Measurements from ENCODE around the gene RPGR.

The RPGR gene

GRCh38 chrX:38326086-38326485, 1.2 kb downstream of the RPGR start:
- DNase-seq, result no peak

- DNase-seq, result no peak
These were observed 6.5 kb downstream of the RPGR start for GRCh38 chrX:38320819-38321218.

GRCh38 chrX:38318606-38319005, 8.7 kb downstream of the RPGR start:
- DNase-seq, result no peak

- no peak for DNase-seq
These were observed 9.1 kb downstream of the RPGR start for GRCh38 chrX:38318196-38318595.

- DNase-seq, result no peak
These were observed 12.1 kb downstream of the RPGR start for GRCh38 chrX:38315186-38315585.

GRCh38 chrX:38313190-38313589, 14.1 kb downstream of the RPGR start:
- DNase-seq, result no peak

GRCh38 chrX:38312436-38312835, 14.9 kb downstream of the RPGR start:
- no peak for DNase-seq

GRCh38 chrX:38311743-38312142, 15.6 kb downstream of the RPGR start:
- DNase-seq, result no peak

GRCh38 chrX:38305971-38306370, 21.3 kb downstream of the RPGR start:
- DNase-seq, result no peak

- no peak for DNase-seq
These were observed 23.3 kb downstream of the RPGR start for GRCh38 chrX:38304010-38304409.

GRCh38 chrX:38293741-38294140, 33.6 kb downstream of the RPGR start:
- DNase-seq, result no peak

- no peak for DNase-seq
These were observed 39.6 kb downstream of the RPGR start for GRCh38 chrX:38287674-38288073.

- DNase-seq, result no peak
These were observed 41.7 kb downstream of the RPGR start for GRCh38 chrX:38285649-38286048.

GRCh38 chrX:38282049-38282448, 45.3 kb downstream of the RPGR start:
- DNase-seq, result no peak

GRCh38 chrX:38279188-38279587, 48.1 kb downstream of the RPGR start:
- DNase-seq, result no peak

GRCh38 chrX:38278682-38279081, 48.6 kb downstream of the RPGR start:
- DNase-seq, result no peak

GRCh38 chrX:38277802-38278201, 49.5 kb downstream of the RPGR start:
- DNase-seq, result no peak

- DNase-seq, result no peak
These were observed 50.2 kb downstream of the RPGR start for GRCh38 chrX:38277136-38277535.

GRCh38 chrX:38276089-38276488, 51.2 kb downstream of the RPGR start:
- DNase-seq, result no peak

- no peak for DNase-seq
These were observed 51.7 kb downstream of the RPGR start for GRCh38 chrX:38275615-38276014.

GRCh38 chrX:38273453-38273852, 53.9 kb downstream of the RPGR start:
- DNase-seq, result no peak

GRCh38 chrX:38271154-38271716, 56.1 kb downstream of the RPGR start:
- no peak for DNase-seq

- DNase-seq, result no peak
These were observed 59.3 kb downstream of the RPGR start for GRCh38 chrX:38268011-38268410.

- no peak for DNase-seq
These were observed 64.3 kb downstream of the RPGR start for GRCh38 chrX:38262715-38263620.

- no peak for DNase-seq
These were observed 67.1 kb downstream of the RPGR start for GRCh38 chrX:38260231-38260630.

Measured in NCI-H1436 (cell line).